ENCODE measurements around the gene CPB2. TPM values are rescaled to one million over a fixed set of nuclear protein-coding genes. Genes with fewer than 3 reads are reported as not detected.

The CPB2 gene
- total and polyA plus RNA-seq, 2 experiments from 2014 or later, result 0.11 TPM; not detected in 1

- Histone ChIP-seq H2AFZ (no peak overlapping the region), H3K36me3 (ENCODE audit: low read depth) (no peaks in the 10 kb centered on the region), H3K79me2 (ENCODE audit: insufficient read depth) (no peaks in the 10 kb centered on the region), H3K4me1 (ENCODE audit: insufficient read depth) (no peaks in the 10 kb centered on the region), H3K4me2 (ENCODE audit: unreplicated experiment) (no peak overlapping the region), H3K4me3 (no peak overlapping the region), H3K27me3 (replicated peaks; ENCODE audit: insufficient read depth) (peaks cover 13% of the 10 kb centered on the region; the same call in 1 of the 2 replicates), H3K9ac (no peak overlapping the region), H3K9me2 (ENCODE audit: insufficient read depth) (no peaks in the 10 kb centered on the region), H3K27ac (no peak overlapping the region), H4K20me1 (ENCODE audit: insufficient read depth) (no peaks in the 10 kb centered on the region), H3K9me3 (ENCODE audit: low read depth) (no peaks in the 10 kb centered on the region), H3F3A (ENCODE audit: insufficient read depth) (no peaks in the 10 kb centered on the region)
- DNase-seq, result no peak
- in situ Hi-C loops (cut with MboI), result no loop called here
- WGBS, 2 experiments (ENCODE audit: low coverage in 1 of 2, low lambda C conversion rate in 2 of 2, missing lambda C conversion rate in 2 of 2), result 64 to 73% methylated on average over 7 of the region's 7 CpGs
- no peak for TF ChIP-seq EZH2phosphoT487 (IDR thresholded peaks at IDR 0.05; ENCODE audit: insufficient read depth, low read depth)
- TF ChIP-seq EZH2 (IDR thresholded peaks at IDR 0.05; ENCODE audit: insufficient read depth, poor library complexity, severe bottlenecking), result no peak
Measured at GRCh38 chr13:46103037-46103436, 1.8 kb downstream of the CPB2 start.

GRCh38 chr13:46102255-46102605, 2.6 kb downstream of the CPB2 start:
- no peaks in the 10 kb centered on the region for H3K9me2 ChIP-seq (ENCODE audit: insufficient read depth)
- no peak overlapping the region for H3K27ac ChIP-seq
- no peak overlapping the region for H3K4me3 ChIP-seq
- in situ Hi-C loops (cut with MboI), result no loop called here
- H3K4me2 ChIP-seq (ENCODE audit: unreplicated experiment), result no peak overlapping the region
- H3K36me3 ChIP-seq (ENCODE audit: low read depth), result no peaks in the 10 kb centered on the region
- H3K9ac ChIP-seq, result no peak overlapping the region
- no peaks in the 10 kb centered on the region for H3K9me3 ChIP-seq (ENCODE audit: low read depth)
- no peak for DNase-seq
- no peak overlapping the region for H2AFZ ChIP-seq
- no peaks in the 10 kb centered on the region for H3K79me2 ChIP-seq (ENCODE audit: insufficient read depth)
- H3K4me1 ChIP-seq (ENCODE audit: insufficient read depth), result no peaks in the 10 kb centered on the region
- peaks cover 7% of the 10 kb centered on the region; the same call in 1 of the 2 replicates for H3K27me3 ChIP-seq (replicated peaks; ENCODE audit: insufficient read depth)
- TF ChIP-seq EZH2phosphoT487 (IDR thresholded peaks at IDR 0.05; ENCODE audit: insufficient read depth, low read depth) (no peak), EZH2 (IDR thresholded peaks at IDR 0.05; ENCODE audit: insufficient read depth, poor library complexity, severe bottlenecking) (no peak)
- no peaks in the 10 kb centered on the region for H4K20me1 ChIP-seq (ENCODE audit: insufficient read depth)
- H3F3A ChIP-seq (ENCODE audit: insufficient read depth), result no peaks in the 10 kb centered on the region

- Histone ChIP-seq H3K27ac (no peak overlapping the region), H3K27me3 (replicated peaks; ENCODE audit: insufficient read depth) (0 out of 2 replicates have a peak, but pooled peaks cover 5% of the 10 kb centered on the region), H3K9me2 (ENCODE audit: insufficient read depth) (no peaks in the 10 kb centered on the region), H3K36me3 (ENCODE audit: low read depth) (no peaks in the 10 kb centered on the region), H3K9ac (no peak overlapping the region), H3K79me2 (ENCODE audit: insufficient read depth) (no peaks in the 10 kb centered on the region), H3K4me1 (ENCODE audit: insufficient read depth) (no peaks in the 10 kb centered on the region), H3F3A (ENCODE audit: insufficient read depth) (no peaks in the 10 kb centered on the region), H3K4me2 (ENCODE audit: unreplicated experiment) (no peak overlapping the region), H2AFZ (no peak overlapping the region), H3K4me3 (no peak overlapping the region), H4K20me1 (ENCODE audit: insufficient read depth) (no peaks in the 10 kb centered on the region), H3K9me3 (ENCODE audit: low read depth) (no peaks in the 10 kb centered on the region)
- DNase-seq, result no peak
- 64 to 69% methylated on average over 8 of the region's 8 CpGs for WGBS, 2 experiments (ENCODE audit: low coverage in 1 of 2, low lambda C conversion rate in 2 of 2, missing lambda C conversion rate in 2 of 2)
- no peak for TF ChIP-seq EZH2phosphoT487 (IDR thresholded peaks at IDR 0.05; ENCODE audit: insufficient read depth, low read depth)
- no peak for TF ChIP-seq EZH2 (IDR thresholded peaks at IDR 0.05; ENCODE audit: insufficient read depth, poor library complexity, severe bottlenecking)
- in situ Hi-C loops (cut with MboI), result no loop called here
Measured at GRCh38 chr13:46101484-46102254, 3.2 kb downstream of the CPB2 start.

DNA sequence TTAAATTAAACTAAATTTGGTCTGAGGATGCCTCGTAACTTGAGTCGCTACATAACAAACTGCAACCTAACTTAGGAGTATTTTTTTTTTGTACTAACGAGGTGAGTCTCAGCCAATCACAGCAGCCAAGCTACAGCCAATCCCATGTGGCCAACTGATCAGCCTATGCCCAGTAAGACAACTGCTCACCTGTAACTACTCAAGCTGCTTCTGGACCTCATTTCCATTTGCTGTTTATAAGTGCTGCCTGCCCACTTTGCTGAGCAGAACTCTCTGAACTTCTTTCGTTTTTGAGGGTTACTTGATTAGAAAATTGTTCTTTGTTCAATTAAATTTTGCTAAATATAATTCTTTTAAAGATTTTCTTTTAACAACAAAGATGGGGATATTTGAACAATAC, 3.8 kb downstream of the CPB2 start:
- Histone ChIP-seq H3K9me2 (ENCODE audit: insufficient read depth) (no peaks in the 10 kb centered on the region), H3F3A (ENCODE audit: insufficient read depth) (no peaks in the 10 kb centered on the region), H3K36me3 (ENCODE audit: low read depth) (no peaks in the 10 kb centered on the region), H4K20me1 (ENCODE audit: insufficient read depth) (no peaks in the 10 kb centered on the region), H3K9ac (no peak overlapping the region), H3K79me2 (ENCODE audit: insufficient read depth) (no peaks in the 10 kb centered on the region), H3K4me3 (no peak overlapping the region), H2AFZ (no peak overlapping the region), H3K27me3 (replicated peaks; ENCODE audit: insufficient read depth) (no peaks in the 10 kb centered on the region), H3K4me1 (ENCODE audit: insufficient read depth) (no peaks in the 10 kb centered on the region), H3K4me2 (ENCODE audit: unreplicated experiment) (no peak overlapping the region), H3K9me3 (ENCODE audit: low read depth) (no peaks in the 10 kb centered on the region), H3K27ac (no peak overlapping the region)
- 71 to 74% methylated on average over 4 of the region's 4 CpGs for WGBS, 2 experiments (ENCODE audit: low coverage in 1 of 2, low lambda C conversion rate in 2 of 2, missing lambda C conversion rate in 2 of 2)
- in situ Hi-C loops (cut with MboI), result no loop called here
- no peak for DNase-seq
- no peak for TF ChIP-seq EZH2phosphoT487 (IDR thresholded peaks at IDR 0.05; ENCODE audit: insufficient read depth, low read depth)
- no peak for TF ChIP-seq EZH2 (IDR thresholded peaks at IDR 0.05; ENCODE audit: insufficient read depth, poor library complexity, severe bottlenecking)

Data from GM23248 (cell line).